Left renal cortex interstitium (tissue), 4 donors: Measurements from ENCODE around the gene IGFLR1. TPM values are rescaled to one million over a fixed set of nuclear protein-coding genes. Genes with fewer than 3 reads are reported as not detected.

Source experiments
- DNase-seq, 4 donors: peaks; one replicate each; pipeline ENCODE4 v3.0.0-alpha.2; 2013; ENCODE audit warnings: low read depth in 4 of 4, low spot score in 2 of 4, missing footprints in 1 of 4
- polyA plus RNA-seq, 4 donors: library from polyadenylated mRNA; unstranded; fragments of 120-200 nt; gene quantifications; one replicate each; pipeline ENCODE4 v1.2.1, GENCODE V29; 2013; ENCODE audit not compliant: insufficient read length in 4 of 4

Gene IGFLR1
- polyA plus RNA-seq: 1 to 10 TPM; 2.8 to 4.6 (median 3.7) TPM

GRCh38 chr19:35742121-35742724, at the start of gene IGFLR1:
Gene IGFLR1, minus strand, starts transcription at chr19:35742452. Its CDS starts 1,272 bp downstream, at chr19:35741180.
- DNase-seq: no peak

GRCh38 chr19:35791814-35792279, 49.6 kb upstream of the IGFLR1 start:
- no peak for DNase-seq

GRCh38 chr19:35790981-35791813, 48.9 kb upstream of the IGFLR1 start:
- no peak for DNase-seq

GRCh38 chr19:35789978-35790944, 48.0 kb upstream of the IGFLR1 start:
- no peak for DNase-seq

GRCh38 chr19:35789195-35789977, 47.1 kb upstream of the IGFLR1 start:
- DNase-seq: no peak

- DNase-seq: no peak
Observed at GRCh38 chr19:35788205-35788960, 46.1 kb upstream of the IGFLR1 start.

- DNase-seq: no peak
Observed at GRCh38 chr19:35787227-35787799, 45.1 kb upstream of the IGFLR1 start.

- DNase-seq: no peak
Observed at GRCh38 chr19:35786299-35787160, 44.3 kb upstream of the IGFLR1 start.

- no peak for DNase-seq
Observed at GRCh38 chr19:35785339-35785627, 43.0 kb upstream of the IGFLR1 start.

GRCh38 chr19:35784503-35785338, 42.5 kb upstream of the IGFLR1 start:
- DNase-seq: no peak

- DNase-seq: no peak
Observed at GRCh38 chr19:35783469-35784434, 41.5 kb upstream of the IGFLR1 start.

GRCh38 chr19:35782589-35782988, 40.3 kb upstream of the IGFLR1 start:
- DNase-seq: no peak

GRCh38 chr19:35781650-35782049, 39.4 kb upstream of the IGFLR1 start:
- no peak for DNase-seq

- no peak for DNase-seq
Observed at GRCh38 chr19:35780717-35781116, 38.5 kb upstream of the IGFLR1 start.

GRCh38 chr19:35780058-35780457, 37.8 kb upstream of the IGFLR1 start:
- DNase-seq: no peak

- DNase-seq: no peak
Observed at GRCh38 chr19:35779033-35779432, 36.8 kb upstream of the IGFLR1 start.
